GM19035 (cell line): ENCODE data around the gene BICD2.

Source experiments
- ATAC-seq: cut with Tn5 transposase; IDR thresholded peaks from one replicate; pipeline ENCODE4 v1.9.1; 2021; ENCODE audit not compliant: unreplicated experiment

The BICD2 gene

DNA sequence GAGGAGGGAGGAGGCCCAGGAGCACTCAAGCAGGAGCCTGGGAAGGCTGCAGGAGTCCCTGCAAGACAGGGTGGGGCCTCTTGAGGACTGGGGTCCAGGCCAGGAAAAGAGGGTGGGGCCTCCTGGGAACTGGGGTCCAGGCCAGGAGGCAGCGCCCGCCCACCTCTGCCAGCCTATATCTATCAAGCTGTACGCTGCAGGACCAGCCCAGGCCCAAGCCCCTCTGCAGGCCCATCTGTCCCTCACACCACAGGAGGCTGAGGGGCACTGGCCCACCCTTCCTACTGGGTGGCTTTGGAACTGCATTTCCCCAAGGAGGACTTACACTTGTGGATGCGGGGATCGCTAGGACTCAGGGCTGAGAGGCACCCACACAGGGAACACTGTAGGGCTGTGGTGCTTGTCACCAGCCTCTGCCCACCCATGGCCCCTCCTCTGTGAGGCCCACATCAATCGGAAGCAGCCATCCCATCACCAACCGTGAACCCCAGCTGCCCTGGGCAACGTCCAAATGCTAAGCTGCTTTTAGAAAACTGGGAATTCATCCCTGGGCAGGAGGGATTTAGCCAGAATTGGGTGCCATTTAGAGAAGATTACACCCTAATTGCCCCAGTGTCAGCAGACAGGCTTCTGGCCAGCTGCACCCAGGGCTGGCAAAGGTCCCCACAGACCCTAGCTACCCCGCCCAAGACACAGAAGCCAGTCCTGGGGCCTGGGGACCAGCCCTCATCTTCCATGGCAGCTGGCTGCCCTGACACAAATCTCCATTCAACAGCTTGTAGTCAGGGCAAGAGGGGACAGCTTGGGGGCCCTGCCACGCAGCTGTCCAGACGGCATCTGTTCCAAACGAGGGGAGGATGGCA is 15.3 kb downstream of the BICD2 start:
- no peak for ATAC-seq

DNA sequence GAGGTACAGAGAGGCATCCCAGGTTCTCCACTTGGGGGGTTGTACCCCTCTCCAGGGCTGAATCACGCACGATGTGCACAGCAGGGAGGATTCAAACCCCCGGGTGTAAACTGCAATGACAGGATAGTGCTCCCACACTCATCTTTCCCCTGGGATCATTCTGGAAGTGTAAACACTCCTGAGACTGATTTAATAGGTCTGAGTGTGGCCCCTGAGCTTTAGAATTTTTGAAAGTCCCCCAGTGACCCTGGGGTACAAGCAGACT is 16.5 kb downstream of the BICD2 start:
- ATAC-seq, result no peak

DNA sequence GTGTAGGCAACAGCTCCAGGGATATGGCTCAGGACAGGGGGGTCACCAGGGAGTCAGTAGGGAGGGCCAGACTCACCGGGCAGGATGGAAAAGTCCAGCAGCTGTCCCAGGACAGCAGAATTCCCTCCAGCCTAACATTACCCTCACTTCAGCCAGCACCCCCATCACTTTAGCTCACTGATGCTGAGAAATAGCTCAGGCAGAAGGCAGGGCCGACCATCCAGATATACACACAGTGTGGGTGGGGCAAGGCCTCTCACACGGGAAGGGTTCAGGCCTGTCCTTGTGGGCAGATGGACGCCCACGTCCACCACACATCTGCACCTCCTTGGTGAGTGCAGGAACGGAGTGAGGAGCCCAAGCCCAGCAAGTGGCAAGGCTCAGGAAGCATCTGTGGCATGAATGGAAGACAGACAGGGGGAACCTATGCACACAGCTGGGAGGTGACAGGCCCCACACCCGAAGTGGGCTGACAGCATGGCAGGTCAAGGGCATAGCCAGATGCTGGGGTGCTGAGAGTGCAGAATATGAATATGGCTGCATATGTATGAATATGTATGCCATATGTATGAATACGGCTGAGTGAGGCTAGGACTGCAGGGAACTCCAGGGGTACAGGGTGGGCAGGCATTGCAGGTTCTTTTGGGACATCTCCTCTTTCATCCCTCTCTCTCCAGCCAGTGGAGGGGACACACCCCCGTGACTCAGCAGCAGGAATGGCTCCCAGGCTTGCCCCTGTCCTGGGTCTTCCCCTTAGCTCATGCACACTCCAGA is 17.0 kb downstream of the BICD2 start:
- no peak for ATAC-seq

DNA sequence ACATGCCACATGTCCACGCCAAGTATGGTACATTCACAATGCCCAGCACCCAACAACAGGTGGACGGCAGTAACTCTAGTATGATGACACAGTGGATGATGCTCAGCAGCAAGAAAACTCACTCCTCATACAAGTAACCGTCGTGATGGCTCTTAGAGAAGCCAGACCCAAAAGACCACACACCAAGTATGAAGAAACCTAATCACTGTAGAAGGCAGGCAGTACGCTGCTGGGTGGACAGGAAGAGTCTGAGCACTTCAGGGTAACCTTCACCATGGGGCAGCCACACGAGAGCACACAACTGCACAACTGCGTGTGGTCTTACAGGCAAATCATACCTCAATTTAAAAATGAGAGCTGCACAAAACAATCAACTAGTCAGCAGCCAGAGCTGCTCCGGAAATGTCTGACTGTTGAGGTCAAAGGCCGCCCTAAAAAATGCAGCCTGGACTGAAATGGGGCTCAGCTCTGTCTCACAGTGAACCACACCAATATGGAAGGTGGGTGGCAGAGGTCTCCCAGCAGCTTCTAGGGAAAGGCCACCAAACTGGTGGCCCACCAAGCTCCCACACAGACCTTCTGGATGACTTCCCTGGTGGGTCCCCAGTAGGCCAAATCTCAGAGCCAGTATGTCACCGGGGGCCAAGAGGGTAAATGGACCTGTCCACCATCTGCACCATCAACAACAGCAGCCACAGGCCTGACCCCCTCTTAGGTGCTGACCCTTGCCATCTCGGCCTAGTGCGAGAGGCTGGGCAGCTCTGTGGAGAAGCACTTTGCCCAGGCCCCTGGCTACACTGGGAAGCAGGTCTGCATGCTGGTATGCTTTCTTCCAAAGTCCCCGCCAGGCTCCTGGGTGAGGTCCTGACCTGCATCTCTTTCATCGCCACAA is 17.8 kb downstream of the BICD2 start:
- ATAC-seq, result no peak

DNA sequence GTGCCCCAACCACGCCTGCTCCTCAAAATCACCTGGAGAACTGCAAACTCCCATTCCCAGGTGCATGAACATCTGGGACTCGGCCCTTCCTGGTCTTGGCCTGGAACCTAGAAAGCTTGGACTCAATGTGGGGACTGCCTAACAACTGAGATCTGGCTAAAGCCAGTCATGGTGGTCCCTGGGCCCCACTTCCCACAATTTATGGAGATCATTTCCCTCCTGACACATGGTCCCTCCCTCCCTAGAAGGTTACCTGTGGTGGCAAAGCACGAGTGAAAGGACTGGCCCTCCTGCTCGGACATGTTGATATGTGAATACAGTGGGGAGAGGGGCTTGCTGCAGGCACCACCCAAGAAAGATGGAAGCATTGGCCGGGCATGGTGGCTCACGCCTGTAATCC is 18.8 kb downstream of the BICD2 start:
- no peak for ATAC-seq

DNA sequence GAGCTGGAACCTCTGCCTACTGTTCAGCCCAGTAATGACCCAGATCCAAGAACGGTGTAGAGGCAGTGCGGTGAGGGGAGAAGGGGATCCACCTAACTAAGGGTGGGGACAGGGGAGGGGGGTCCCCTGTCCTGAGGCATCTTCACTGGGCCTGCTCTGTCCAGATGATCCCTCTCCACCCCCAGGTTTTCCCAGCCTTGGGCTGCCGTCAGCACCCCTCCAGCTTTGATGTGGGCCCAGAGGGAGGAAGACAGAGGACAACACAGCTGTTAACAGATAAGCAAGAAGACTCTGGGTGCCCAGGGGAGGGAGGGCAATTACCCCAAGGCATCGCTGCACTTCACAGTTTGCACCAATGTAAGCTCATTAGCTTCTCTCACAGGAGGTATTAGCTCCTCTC is 19.3 kb downstream of the BICD2 start:
- no peak for ATAC-seq

DNA sequence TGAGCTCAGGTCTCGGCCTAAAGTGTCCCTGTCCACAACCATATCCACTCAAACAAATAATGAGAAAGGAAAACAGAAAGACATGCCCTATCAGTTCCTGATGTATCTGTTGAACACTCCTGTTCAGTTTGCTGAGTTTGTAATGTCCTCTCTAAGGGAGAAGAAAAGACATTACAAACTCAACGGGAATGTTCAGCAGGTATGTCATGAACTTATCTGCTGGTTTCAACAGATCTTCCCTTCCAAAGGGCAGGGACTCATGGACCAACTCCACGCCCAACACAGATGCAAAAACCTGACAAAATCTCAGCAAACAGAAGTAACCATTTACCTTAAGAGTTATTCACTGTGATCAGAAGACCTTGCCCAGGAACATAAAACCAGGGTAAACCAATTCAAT is 23.7 kb downstream of the BICD2 start:
- no peak for ATAC-seq

DNA sequence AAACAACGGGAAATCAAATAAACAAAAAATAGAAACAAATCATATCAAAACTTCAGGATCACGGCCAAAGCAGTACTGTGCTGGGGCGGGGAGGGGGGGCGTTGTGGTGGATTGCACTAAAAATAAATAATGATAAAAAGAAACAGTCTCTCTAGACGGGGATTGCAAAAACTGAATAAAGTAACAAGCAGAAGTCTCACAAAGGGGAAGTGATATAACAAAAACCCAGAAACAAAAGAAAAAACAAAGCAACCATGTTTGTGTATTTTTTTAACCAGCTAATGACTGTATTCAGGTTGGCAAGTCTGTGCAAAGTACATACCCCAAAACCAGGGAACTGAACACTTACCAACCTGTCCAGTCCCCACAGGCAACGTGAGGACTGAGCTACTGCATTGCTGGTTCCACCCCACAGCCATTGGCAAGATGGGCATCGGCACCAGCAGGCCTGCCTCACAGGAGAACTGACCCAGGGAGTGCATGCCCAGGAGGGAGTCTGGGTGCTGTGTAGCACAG is 24.1 kb downstream of the BICD2 start:
- ATAC-seq, result no peak

DNA sequence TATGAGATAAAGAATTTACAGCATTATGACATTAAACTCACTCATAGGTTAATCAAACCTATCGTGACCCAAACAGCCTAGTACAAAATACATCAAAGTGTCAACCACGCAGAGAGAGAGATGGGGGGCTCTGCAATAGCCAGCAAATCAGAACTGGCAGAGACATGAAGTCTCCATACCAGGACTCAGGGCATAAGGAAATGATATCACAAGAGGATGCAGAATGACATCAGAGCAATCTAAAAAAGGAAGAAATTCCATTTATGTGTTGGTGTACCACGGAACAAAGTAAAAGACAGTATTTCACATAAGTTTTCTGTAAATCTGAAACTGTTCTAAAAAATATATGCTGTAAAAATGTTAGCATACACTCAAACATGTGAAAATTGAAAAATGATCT is 24.6 kb downstream of the BICD2 start:
- ATAC-seq, result no peak

DNA sequence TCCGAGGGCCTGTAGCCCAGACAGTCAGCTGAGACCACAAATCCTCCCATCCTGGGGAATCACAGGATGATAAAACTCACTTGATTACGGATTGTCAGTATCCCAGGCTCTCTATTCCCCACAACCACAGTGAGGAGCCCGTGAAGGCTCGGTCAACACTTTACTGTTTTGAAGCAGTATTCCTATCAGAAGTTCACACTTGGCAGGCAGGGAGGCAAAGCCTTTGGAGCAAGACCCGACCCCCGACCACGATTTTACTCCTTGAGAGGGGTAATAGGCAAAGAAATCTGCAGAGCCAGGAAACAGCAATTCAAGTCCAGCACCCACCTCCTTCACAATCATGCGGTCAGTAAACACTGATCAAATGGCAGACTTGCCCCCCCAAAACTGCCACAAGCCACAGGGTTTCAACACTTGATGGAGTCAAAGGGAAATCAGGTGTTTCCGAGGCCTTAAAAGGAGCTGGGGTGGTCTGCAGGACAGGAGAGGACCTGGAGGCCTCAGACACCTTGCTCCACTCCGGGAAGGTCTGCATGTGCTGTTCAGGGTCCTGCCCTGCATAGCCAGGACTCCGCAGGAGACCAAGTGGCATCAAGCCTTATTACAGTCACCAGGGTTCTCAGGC is 25.2 kb downstream of the BICD2 start:
- no peak for ATAC-seq

DNA sequence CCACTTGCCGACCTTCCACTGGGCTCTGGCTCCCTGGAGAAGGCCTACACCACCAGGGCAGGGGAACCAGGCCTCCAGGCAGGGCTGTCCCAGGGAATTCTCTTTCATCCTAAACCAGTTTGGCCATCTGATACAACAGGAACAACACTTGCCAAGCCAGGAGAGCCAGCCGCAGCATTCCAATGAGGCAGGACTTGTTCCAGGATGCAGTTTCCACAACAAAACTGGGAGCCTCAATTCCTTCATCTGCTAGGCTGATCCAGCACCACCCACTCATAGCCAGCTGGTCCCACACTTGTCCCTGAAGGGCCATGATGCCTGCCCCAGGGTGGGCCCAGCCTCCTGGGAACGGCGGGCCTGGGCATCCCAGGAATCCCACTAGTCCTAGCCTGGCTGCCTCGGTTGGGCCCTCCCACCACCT is 26.0 kb downstream of the BICD2 start:
- ATAC-seq, result no peak

DNA sequence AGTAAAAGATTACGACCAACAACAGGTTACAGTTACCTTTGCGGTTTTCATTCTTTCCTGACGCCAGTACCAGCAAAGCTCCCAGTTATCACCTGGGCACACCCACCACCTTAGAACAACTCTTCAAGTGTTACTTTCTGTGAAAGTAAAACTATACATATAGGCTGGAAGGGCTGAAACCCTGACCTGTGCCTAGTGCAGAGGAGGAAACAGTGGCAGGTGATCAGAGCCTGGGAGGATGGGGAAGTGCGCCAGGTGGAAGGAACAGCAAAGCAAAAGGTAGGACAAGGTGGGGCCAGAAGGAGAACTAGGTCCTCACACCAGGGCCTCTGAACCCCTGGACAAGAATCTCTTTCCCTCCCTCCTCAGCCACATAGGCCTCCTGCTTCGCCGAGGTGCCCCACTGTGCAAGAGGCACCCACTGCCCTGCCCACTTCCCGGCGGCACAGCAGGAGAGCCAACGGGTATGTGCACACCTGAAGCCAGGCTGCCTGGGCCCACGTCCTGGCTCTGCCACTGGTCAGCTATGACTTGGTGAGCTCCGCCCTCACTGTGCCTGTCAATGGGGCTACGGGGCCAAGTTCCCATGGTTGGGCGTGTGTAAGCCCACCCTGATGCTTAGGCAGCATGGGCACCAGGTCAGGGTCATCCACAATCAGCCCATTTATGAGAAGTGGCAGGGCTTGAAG is 26.9 kb downstream of the BICD2 start:
- no peak for ATAC-seq

DNA sequence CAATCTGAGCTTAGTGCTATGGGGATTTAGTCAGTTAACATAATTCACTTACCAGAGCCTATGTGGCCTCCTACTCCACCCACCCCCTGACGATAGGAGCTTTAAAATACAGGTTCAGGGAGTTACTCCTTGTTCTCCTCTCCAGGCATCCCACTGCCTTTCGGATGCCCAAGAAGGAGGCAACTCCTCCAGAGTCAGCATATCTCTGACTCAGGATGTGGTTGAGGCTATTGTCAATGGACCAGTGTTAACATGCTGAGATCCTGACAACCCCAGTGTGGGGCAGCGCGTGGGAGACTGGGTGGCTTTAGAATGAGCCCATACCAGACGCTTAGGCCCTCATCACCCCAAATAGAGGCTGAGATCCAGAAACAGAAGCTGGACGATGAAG is 27.4 kb downstream of the BICD2 start:
- ATAC-seq, result no peak

DNA sequence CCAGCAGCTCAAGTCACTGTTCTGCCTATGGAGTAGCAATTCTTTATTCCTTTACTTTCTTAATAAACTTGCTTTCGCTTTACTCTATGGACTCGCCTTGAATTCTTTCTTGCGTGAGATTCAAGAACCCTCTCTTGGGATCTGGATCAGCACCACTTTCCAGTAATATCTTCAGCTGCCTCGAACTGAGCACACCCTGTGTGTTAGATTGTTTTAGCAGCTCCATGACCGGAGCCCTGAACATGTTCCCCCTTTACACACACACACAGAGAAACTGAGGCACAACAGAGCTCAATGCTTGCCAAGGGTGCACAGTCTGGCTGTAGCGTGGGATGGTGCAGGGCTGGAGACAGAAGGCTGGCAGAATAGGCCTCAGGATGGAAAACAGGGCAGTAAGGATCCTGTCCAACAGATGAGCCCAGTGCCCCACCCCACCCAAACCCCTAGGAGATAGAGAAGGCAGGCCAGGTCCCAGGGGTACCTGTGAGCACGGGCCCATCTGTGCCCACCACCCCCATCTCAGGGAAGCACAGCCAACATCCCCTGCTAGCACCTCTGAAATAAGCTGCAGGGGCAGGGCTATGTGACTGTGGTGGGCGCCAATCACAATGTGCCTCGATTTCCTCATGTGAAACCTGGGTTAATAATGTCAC is 27.9 kb downstream of the BICD2 start:
- ATAC-seq, result no peak

DNA sequence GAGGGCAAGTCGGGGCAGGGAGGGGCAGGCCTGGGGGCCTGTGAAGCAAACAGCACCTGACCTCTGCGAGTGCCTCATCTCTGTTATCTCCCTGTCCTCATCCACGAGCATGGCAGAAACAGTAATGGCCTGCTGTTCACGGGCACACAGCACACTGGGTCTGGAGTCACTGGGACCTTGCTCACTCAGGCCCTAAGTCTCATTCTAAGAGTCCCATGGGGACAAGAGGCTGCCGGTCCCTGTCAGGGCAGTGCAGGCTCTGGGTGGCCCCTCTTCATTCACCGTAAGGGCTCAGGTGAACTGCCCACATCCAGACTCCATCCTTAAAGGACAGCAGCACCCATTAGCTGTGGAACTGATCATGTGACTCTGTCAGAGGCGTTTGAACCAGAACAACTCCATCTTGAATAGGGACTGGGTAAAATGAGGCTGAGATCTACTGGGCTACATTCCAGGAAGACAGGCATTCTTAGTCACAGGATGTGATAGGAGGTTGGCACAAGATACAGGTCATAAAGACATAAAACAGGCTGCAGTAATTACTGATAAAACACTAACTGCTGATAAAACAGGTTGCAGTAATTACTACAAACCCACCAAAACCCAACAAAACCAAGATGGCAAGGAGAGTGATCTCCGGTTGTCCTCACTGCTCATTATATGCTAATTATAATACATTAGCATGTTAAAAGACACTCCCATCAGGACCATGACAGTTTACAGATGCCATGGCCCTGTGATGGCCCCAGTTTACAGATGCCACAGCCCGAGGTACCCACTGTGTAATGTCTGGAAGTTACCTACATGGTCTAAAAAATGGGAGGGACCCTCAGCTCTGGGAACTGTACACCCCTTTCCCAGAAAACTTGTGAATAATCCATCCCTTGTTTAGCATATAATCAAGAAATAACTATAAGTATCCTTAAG is 28.7 kb downstream of the BICD2 start:
- ATAC-seq, result no peak

DNA sequence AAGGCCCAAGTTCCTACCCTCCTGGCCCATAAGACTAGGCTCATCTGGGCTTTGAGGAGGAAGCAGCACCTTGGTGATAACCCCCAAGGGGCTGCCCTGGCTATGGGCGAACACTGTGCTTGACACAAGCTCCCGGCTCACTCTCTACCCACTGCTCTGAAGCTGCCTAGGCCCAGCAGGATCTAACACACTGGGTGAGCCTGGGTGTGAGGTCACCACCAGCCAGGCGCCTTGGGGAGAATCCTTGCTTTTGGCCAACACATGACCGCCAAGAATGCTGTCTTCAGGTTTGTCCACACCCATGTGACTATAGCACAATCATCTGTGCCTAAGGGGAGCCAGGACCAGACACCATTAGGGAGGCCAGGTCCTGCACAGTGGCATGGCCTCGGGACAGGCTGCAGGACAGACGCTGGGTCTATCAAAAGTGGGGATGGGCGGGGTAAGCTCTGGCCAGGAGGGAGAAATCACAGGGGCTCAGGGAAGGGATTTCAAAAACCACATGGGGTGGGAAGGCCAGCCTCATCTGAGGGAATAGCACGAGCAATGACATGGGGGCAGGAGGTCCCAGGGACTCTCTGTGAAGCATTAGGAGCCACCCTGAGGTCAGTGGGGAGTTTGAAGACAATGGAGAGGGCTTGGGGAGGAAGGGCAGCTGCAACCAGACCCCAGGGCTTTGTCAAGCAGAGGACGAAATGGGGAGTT is 29.6 kb downstream of the BICD2 start:
- ATAC-seq, result no peak

DNA sequence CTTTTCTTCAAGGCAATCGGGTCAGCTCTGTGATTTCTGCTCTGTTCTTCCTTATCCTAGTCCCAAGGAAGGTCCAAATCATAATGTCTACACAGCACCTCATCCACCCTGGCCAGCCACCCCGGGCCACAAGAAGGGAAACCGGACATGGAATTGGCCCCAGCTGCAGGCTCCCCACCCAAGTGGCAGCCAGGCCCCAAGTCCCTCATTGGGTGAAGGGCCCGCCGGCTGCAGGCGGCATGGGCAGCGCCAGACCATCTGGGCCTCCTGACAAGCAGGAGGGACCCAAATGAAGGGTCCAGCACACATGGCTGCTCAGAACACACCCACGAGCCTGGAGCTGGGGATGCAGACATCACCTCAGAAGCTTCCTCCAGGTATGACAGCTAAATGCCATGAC is 33.7 kb downstream of the BICD2 start:
- ATAC-seq, result no peak

DNA sequence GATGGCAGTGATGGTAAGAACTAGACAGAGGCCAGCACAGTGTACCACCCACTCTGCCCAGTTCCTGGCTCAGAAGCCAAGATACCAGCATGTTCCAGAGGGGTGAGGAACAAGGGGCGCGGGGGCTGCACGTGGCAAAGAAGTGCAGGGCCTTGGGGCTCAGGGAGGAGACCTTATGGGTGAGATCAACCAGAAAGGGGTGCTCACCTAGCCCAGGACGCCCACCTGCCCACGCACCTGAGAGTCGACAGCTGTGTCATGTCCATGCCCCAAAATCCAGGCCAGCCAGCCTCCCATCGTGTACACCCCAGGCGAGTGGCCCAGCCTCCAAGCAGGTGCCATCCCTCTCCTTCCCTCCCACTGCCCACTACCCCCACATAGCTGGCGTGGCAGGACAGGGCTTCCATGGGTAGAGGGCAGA is 34.9 kb downstream of the BICD2 start:
- no peak for ATAC-seq
